WTC11 (cell line): ENCODE data around the gene PIK3CG. TPM values are rescaled to one million over a fixed set of nuclear protein-coding genes. Genes with fewer than 3 reads are reported as not detected.

ENCODE experiments used
- ATAC-seq: fragments of 200-7000 bp; cut with Tn5 transposase; 2 replicates; pipeline ENCODE4 v1.10.0; 2021; ENCODE audit warnings: mild to moderate bottlenecking, moderate library complexity
- CTCF ChIA-PET: fragments of 300-600 bp; sonication (Branson Sonifier 250); formaldehyde crosslinking; loops from one replicate; lab custom pipeline; 2021; ENCODE audit warnings: antibody characterized with exemption; lab: Charles Lee
- POLR2A ChIA-PET: fragments of 350-600 bp; sonication (Branson Sonifier 250); formaldehyde crosslinking; loops from one replicate; lab custom pipeline; 2021; ENCODE audit warnings: antibody characterized with exemption; lab: Charles Lee
- DNase-seq: peaks from one replicate; pipeline ENCODE4 v3.0.0; 2021; ENCODE audit warnings: low spot score
- H3K27ac Mint-ChIP-seq: 2 replicates; pipeline ENCODE4 v1.8.0; 2021; ENCODE audit warnings: mixed read lengths
- H3K27me3 Mint-ChIP-seq: 2 replicates; pipeline ENCODE4 v1.8.0; 2021; ENCODE audit warnings: low read depth, mild to moderate bottlenecking, moderate library complexity, mixed read lengths
- H3K36me3 Mint-ChIP-seq: 2 replicates; pipeline ENCODE4 v1.8.0; 2021; ENCODE audit warnings: mixed read lengths
- H3K4me1 Mint-ChIP-seq: 2 replicates; pipeline ENCODE4 v1.8.0; 2022; ENCODE audit warnings: mixed read lengths
- H3K4me3 Mint-ChIP-seq: 2 replicates; pipeline ENCODE4 v1.8.0; 2021; ENCODE audit warnings: mild to moderate bottlenecking, moderate library complexity, mixed read lengths
- H3K9me3 Mint-ChIP-seq: 2 replicates; pipeline ENCODE4 v1.8.0; 2021; ENCODE audit warnings: mixed read lengths
- ARID4B ChIP-seq: sonication (generic); formaldehyde crosslinking; IDR thresholded peaks from 2 replicates; pipeline ENCODE4 v1.8.0; 2023; ENCODE audit warnings: missing genetic modification reagents, mild to moderate bottlenecking, borderline replicate concordance
- CDX4 ChIP-seq: fragments of 250-450 bp; sonication (Bioruptor Pico); IDR thresholded peaks from 2 replicates; pipeline ENCODE4 v1.9.0; 2021; ENCODE audit warnings: moderate library complexity, mild to moderate bottlenecking, inconsistent platforms, borderline replicate concordance
- CREB1 ChIP-seq: sonication (generic); formaldehyde crosslinking; IDR thresholded peaks from 2 replicates; pipeline ENCODE4 v1.8.0; 2023; ENCODE audit warnings: mild to moderate bottlenecking, missing genetic modification reagents
- FOXJ3 ChIP-seq: sonication (generic); formaldehyde crosslinking; IDR thresholded peaks from 2 replicates; pipeline ENCODE4 v1.9.0; 2021; ENCODE audit warnings: missing genetic modification reagents, mild to moderate bottlenecking, borderline replicate concordance
- GABPB1 ChIP-seq: sonication (generic); formaldehyde crosslinking; IDR thresholded peaks from 2 replicates; pipeline ENCODE4 v1.8.1; 2023; ENCODE audit warnings: mild to moderate bottlenecking, missing genetic modification reagents
- GTF2I ChIP-seq: fragments of 250-450 bp; sonication (Bioruptor Pico); conservative IDR thresholded peaks from 2 replicates; pipeline ENCODE4 v1.4.0; 2021; ENCODE audit warnings: mild to moderate bottlenecking
- HMGA2 ChIP-seq: fragments of 250-450 bp; sonication (Bioruptor Pico); IDR thresholded peaks from 2 replicates; pipeline ENCODE4 v1.4.0; 2021; ENCODE audit warnings: mild to moderate bottlenecking, moderate library complexity
- NFATC4 ChIP-seq: fragments of 250-450 bp; sonication (Bioruptor Pico); IDR thresholded peaks from 2 replicates; pipeline ENCODE4 v1.9.0; 2021; ENCODE audit warnings: mild to moderate bottlenecking
- NR1H2 ChIP-seq: sonication (generic); formaldehyde crosslinking; IDR thresholded peaks from 2 replicates; pipeline ENCODE4 v1.9.0; 2021; ENCODE audit warnings: mild to moderate bottlenecking, moderate library complexity, missing genetic modification reagents
- PREB ChIP-seq: sonication (generic); formaldehyde crosslinking; IDR thresholded peaks from 2 replicates; pipeline ENCODE4 v1.8.1; 2022; ENCODE audit warnings: mild to moderate bottlenecking, missing genetic modification reagents, moderate library complexity, borderline replicate concordance
- TP53 ChIP-seq: sonication (generic); formaldehyde crosslinking; IDR thresholded peaks from 2 replicates; pipeline ENCODE4 v1.8.1; 2023; ENCODE audit warnings: mild to moderate bottlenecking, missing genetic modification reagents
- ZNF138 ChIP-seq: sonication (generic); formaldehyde crosslinking; conservative IDR thresholded peaks from 2 replicates; pipeline ENCODE4 v1.8.1; 2022; ENCODE audit warnings: mild to moderate bottlenecking, moderate library complexity, missing genetic modification reagents
- ZNF232 ChIP-seq: sonication (generic); formaldehyde crosslinking; IDR thresholded peaks from 2 replicates; pipeline ENCODE4 v1.8.0; 2022; ENCODE audit warnings: mild to moderate bottlenecking, missing genetic modification reagents
- ZNF423 ChIP-seq: fragments of 250-450 bp; sonication (Bioruptor Pico); IDR thresholded peaks from 2 replicates; pipeline ENCODE4 v2.1.2; 2022; ENCODE audit warnings: mild to moderate bottlenecking, moderate library complexity
- ZNF425 ChIP-seq: fragments of 250-450 bp; sonication (Bioruptor Pico); conservative IDR thresholded peaks from 2 replicates; pipeline ENCODE4 v1.9.0; 2021; ENCODE audit warnings: mild to moderate bottlenecking
- ZNF512 ChIP-seq: sonication (generic); formaldehyde crosslinking; IDR thresholded peaks from 2 replicates; pipeline ENCODE4 v1.8.1; 2022; ENCODE audit warnings: missing genetic modification reagents, borderline replicate concordance
- ZNF532 ChIP-seq: fragments of 250-450 bp; sonication (Bioruptor Pico); IDR thresholded peaks from 2 replicates; pipeline ENCODE4 v1.9.0; 2021; ENCODE audit warnings: mild to moderate bottlenecking, borderline replicate concordance
- total RNA-seq: library from RNA; stranded (reverse); gene quantifications from 3 replicates; pipeline ENCODE4 v1.2.3, GENCODE V29; 2021

Gene PIK3CG
- total RNA-seq, 1 experiment from 2014 or later = 0.07 TPM

- H3K36me3 Mint-ChIP-seq = no peaks in the 10 kb centered on the region
- CTCF ChIA-PET = no interaction called here
- ATAC-seq = no peak
Measured at GRCh38 chr7:106855540-106856132, 9.4 kb upstream of the PIK3CG start.

More at GRCh38 chr7:106855540-106856132, 9.4 kb upstream of the PIK3CG start:
- no peak for TF ChIP-seq ZNF512 (CRISPR knock-in tag)
- TF ChIP-seq FOXJ3 (CRISPR knock-in tag) = no peak
- no peak for TF ChIP-seq GTF2I (CRISPR knock-in tag)
- TF ChIP-seq HMGA2 (CRISPR knock-in tag) = no peak
- TF ChIP-seq NFATC4 (CRISPR knock-in tag) = no peak
- no peak for TF ChIP-seq ARID4B
- TF ChIP-seq CDX4 (CRISPR knock-in tag) = no peak
- no peak for TF ChIP-seq NR1H2 (CRISPR knock-in tag)
- TF ChIP-seq CREB1 (CRISPR knock-in tag) = no peak
- no peak for TF ChIP-seq ZNF532 (CRISPR knock-in tag)
- no peak for TF ChIP-seq ZNF232
- no peak for TF ChIP-seq TP53 (CRISPR knock-in tag)
- no peak for TF ChIP-seq GABPB1
- no peak for TF ChIP-seq ZNF425 (CRISPR knock-in tag)
- no peak for TF ChIP-seq ZNF138 (CRISPR knock-in tag)
- TF ChIP-seq PREB (CRISPR knock-in tag) = no peak
- TF ChIP-seq ZNF423 (CRISPR knock-in tag) = no peak
- POLR2A ChIA-PET = no interaction called here
- DNase-seq = no peak
- Mint-ChIP-seq H3K4me1 (no peaks in the 10 kb centered on the region; the same call in 1 of the 2 replicates), H3K27me3 (no peaks in the 10 kb centered on the region; the same call in 1 of the 2 replicates), H3K27ac (no peak overlapping the region), H3K4me3 (no peak overlapping the region), H3K9me3 (peaks cover 14% of the 10 kb centered on the region; the same call in 1 of the 2 replicates)
